Vagina (tissue), 2 donors: Measurements from ENCODE around the gene CYP26A1. TPM values are rescaled to one million over a fixed set of nuclear protein-coding genes. Genes with fewer than 3 reads are reported as not detected.

Experiments
- DNase-seq, 2 donors: peaks; one replicate each; pipeline ENCODE4 v3.0.0-alpha.2; 2017; ENCODE audit errors: extremely low spot score in 2 of 2
- H3K27ac ChIP-seq: fragments of 200-600 bp; sonication (generic); one replicate; pipeline ENCODE4 v1.5.1; 2019
- H3K27me3 ChIP-seq: fragments of 200-600 bp; sonication (generic); one replicate; pipeline ENCODE4 v1.5.1; 2019
- H3K36me3 ChIP-seq, 2 donors: fragments of 200-600 bp; sonication (generic); one replicate each; pipeline ENCODE4 v1.5.1; 2017 to 2019
- H3K4me1 ChIP-seq: fragments of 200-600 bp; sonication (generic); one replicate; pipeline ENCODE4 v1.5.1; 2019
- H3K4me3 ChIP-seq, 2 donors: fragments of 200-600 bp; sonication (generic); 1 replicate in 1 of 2; 2 replicates in 1 of 2; pipeline ENCODE4 v1.5.1; 2016 to 2019
- H3K9me3 ChIP-seq: fragments of 200-600 bp; sonication (generic); one replicate; pipeline ENCODE4 v1.5.1; 2019
- POLR2A ChIP-seq, 2 donors: fragments of 450-650 bp; IDR thresholded peaks; one replicate each; pipeline ENCODE4 v1.6.1; 2017; ENCODE audit warnings: antibody characterized with exemption in 2 of 2, mild to moderate bottlenecking in 2 of 2, moderate library complexity in 2 of 2
- POLR2AphosphoS5 ChIP-seq, 2 donors: sonication (generic); formaldehyde crosslinking; IDR thresholded peaks; one replicate each; pipeline ENCODE4 v1.9.0; 2017; ENCODE audit warnings: antibody characterized with exemption in 2 of 2, mild to moderate bottlenecking in 2 of 2, low read depth in 1 of 2; ENCODE audit not compliant: insufficient read depth in 1 of 2
- intact Hi-C: fragments of 100-400 bp; cut with DNase I; formaldehyde crosslinking; loops from one replicate; pipeline ENCODE4 v1.15.1; 2023
- total RNA-seq: library from RNA; depleted of rRNA; stranded (reverse); fragments of >200 nt; gene quantifications from one replicate; pipeline ENCODE4 v1.2.3, GENCODE V29; 2016
- TF ChIP-seq, protein P1 (sequence below), 3 experiments: fragments of 450-650 bp in 2 of 3; fragments of 200-600 bp in 1 of 3; sonication (generic) in 1 of 3; IDR thresholded peaks; one replicate each; pipeline ENCODE4 v1.5.1; 2017 to 2019; ENCODE audit warnings: antibody characterized with exemption in 3 of 3, mild to moderate bottlenecking in 2 of 3, moderate library complexity in 2 of 3

CYP26A1 gene
- total RNA-seq, 1 donor from 2014 or later = not detected

DNA sequence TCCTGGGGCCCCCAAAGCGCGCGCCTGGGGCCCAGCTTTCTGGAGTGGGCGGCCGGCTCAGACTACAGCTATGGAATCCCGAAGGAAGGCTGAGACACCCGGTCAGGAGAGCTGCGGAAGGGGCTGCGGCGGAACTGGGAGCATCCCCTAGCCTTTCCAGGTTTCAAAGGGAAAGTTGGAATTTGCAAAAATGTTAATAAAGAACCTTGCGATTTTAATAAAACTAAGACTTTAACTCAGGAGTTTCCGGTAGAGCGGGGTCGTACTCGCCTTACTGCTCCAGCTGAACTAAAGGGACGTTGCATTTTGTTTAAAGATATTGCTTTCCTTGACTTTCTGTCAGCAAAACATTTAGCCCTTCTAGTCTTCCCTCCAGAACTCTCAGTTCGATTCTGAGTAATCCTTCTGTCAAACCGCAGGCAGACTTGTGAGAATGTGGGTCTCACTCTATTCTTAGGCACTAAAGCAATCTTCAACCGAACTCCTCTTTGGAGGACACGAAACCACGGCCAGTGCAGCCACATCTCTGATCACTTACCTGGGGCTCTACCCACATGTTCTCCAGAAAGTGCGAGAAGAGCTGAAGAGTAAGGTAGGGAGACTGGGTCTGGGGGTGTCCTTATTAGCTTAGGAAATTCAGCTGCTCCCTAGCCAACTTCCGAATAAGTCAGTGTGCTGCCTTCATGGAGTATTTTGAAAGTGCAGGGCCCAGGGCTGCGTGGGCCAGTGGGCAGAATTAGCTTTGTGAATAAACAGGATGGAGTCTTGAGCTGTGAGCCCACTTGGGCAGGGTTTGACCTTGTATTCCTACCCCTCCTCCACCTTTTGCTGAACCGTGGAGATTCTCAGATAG lies 1.9 kb downstream of the CYP26A1 start:
- TF ChIP-seq, protein P1, sequence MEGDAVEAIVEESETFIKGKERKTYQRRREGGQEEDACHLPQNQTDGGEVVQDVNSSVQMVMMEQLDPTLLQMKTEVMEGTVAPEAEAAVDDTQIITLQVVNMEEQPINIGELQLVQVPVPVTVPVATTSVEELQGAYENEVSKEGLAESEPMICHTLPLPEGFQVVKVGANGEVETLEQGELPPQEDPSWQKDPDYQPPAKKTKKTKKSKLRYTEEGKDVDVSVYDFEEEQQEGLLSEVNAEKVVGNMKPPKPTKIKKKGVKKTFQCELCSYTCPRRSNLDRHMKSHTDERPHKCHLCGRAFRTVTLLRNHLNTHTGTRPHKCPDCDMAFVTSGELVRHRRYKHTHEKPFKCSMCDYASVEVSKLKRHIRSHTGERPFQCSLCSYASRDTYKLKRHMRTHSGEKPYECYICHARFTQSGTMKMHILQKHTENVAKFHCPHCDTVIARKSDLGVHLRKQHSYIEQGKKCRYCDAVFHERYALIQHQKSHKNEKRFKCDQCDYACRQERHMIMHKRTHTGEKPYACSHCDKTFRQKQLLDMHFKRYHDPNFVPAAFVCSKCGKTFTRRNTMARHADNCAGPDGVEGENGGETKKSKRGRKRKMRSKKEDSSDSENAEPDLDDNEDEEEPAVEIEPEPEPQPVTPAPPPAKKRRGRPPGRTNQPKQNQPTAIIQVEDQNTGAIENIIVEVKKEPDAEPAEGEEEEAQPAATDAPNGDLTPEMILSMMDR (IDR thresholded peaks at IDR 0.05) = no peak
- no peak for TF ChIP-seq POLR2A (IDR thresholded peaks at IDR 0.05)
- Histone ChIP-seq H3K27ac (no peak overlapping the region), H3K27me3 (peaks cover 10% of the 10 kb centered on the region), H3K36me3 (no peaks in the 10 kb centered on the region), H3K9me3 (no peaks in the 10 kb centered on the region), H3K4me1 (peaks cover 38% of the 10 kb centered on the region), H3K4me3 (no peak overlapping the region)
- DNase-seq = peak; percentile 56 to 64
- intact Hi-C loops = no loop called here

DNA sequence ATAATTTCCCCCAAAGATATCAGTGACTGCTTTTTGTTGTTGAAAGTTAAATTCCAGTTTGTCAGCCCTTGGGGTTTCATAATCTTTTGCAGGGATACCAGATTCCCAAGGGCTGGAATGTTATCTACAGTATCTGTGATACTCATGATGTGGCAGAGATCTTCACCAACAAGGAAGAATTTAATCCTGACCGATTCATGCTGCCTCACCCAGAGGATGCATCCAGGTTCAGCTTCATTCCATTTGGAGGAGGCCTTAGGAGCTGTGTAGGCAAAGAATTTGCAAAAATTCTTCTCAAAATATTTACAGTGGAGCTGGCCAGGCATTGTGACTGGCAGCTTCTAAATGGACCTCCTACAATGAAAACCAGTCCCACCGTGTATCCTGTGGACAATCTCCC lies 3.2 kb downstream of the CYP26A1 start:
- Histone ChIP-seq H3K36me3 (no peaks in the 10 kb centered on the region), H3K4me1 (peaks cover 35% of the 10 kb centered on the region), H3K9me3 (no peaks in the 10 kb centered on the region), H3K27me3 (peaks cover 10% of the 10 kb centered on the region), H3K27ac (no peak overlapping the region), H3K4me3 (no peak overlapping the region)
- intact Hi-C loops = no loop called here
- DNase-seq = peak in 1 of 2 donors; percentile 40
- TF ChIP-seq, protein P1 (IDR thresholded peaks at IDR 0.05) = no peak
- TF ChIP-seq POLR2AphosphoS5 (IDR thresholded peaks at IDR 0.05; ENCODE audit: insufficient read depth in 1 of 2, low read depth in 1 of 2) = no peak
- TF ChIP-seq POLR2A (IDR thresholded peaks at IDR 0.05) = no peak

DNA sequence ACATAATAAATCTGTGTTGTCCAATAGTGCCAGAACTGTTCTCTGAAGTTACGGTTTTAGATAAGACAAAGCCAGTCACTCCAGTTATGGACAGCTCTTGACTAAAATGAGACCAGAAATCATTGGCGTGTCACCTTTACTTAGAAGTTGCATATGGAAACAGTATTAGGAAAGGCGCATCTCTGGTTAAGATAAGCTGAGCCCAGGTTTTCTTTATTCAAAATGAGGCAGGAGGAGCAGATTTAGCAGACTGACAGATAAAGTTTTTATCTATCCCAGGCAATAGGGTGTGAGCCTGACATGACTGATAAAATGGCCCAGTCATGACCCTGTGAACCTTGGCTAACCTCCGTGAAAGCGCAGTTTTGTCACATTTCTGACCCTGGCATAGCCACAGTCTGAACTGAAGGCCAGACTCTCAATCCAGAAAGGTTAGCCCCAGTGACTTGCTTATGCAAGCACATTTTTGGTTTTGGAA lies 4.2 kb downstream of the CYP26A1 start:
- no peak overlapping the region for H3K27ac ChIP-seq
- H3K9me3 ChIP-seq = no peaks in the 10 kb centered on the region
- no peak for TF ChIP-seq POLR2AphosphoS5 (IDR thresholded peaks at IDR 0.05; ENCODE audit: insufficient read depth in 1 of 2, low read depth in 1 of 2)
- TF ChIP-seq, protein P1 (IDR thresholded peaks at IDR 0.05) = no peak
- no peak for TF ChIP-seq POLR2A (IDR thresholded peaks at IDR 0.05)
- H3K4me3 ChIP-seq = no peak overlapping the region
- peaks cover 10% of the 10 kb centered on the region for H3K27me3 ChIP-seq
- H3K4me1 ChIP-seq = peaks cover 25% of the 10 kb centered on the region
- intact Hi-C loops = no loop called here
- DNase-seq = no peak
- no peaks in the 10 kb centered on the region for H3K36me3 ChIP-seq

DNA sequence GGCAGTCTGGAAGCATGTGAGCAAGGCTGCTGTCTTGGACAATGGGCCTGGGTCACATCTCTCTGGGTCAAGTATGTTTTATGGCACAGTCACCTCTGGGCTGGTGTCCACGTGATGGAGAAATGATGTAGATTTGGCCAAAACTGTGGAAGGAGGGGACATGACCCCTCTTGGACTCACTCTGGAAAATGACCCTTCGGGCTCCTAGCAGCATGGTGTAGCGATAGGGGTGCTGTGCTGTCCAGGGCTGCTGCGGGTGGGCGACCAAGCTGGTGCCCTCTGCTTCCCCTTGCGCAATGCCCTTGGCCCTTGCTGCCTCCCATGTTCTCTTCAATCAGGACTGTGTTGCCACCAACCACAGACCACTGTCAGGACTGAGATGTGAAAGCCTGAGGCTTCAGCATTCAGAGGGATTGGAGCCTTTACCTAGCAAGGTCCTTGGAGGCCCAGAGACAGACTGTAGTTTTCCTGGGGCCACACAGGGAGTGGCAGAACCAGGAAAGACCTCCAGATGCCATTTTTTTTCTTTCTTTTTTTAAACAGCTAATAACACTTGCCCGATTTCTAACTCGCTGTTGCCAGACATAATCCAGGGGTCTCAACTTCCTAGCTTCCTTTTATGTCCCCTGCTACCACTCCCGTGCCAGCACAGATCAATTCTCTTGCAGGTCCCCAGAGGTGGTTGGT lies 6.1 kb downstream of the CYP26A1 start:
- TF ChIP-seq POLR2AphosphoS5 (IDR thresholded peaks at IDR 0.05; ENCODE audit: insufficient read depth in 1 of 2, low read depth in 1 of 2) (no peak), POLR2A (IDR thresholded peaks at IDR 0.05) (no peak)
- TF ChIP-seq, protein P1 (IDR thresholded peaks at IDR 0.05) = no peak
- H3K27me3 ChIP-seq = no peaks in the 10 kb centered on the region
- peaks cover 6% of the 10 kb centered on the region for H3K4me1 ChIP-seq
- H3K36me3 ChIP-seq = no peaks in the 10 kb centered on the region
- H3K4me3 ChIP-seq = no peak overlapping the region
- H3K9me3 ChIP-seq = no peaks in the 10 kb centered on the region
- intact Hi-C loops = no loop called here
- no peak overlapping the region for H3K27ac ChIP-seq
- peak; percentile 44 to 67 for DNase-seq
